HCT116 (cell line): ENCODE results near the gene NUB1.

Source experiments
- EZH2 ChIP-seq: fragments of 200-600 bp; sonication (generic); IDR thresholded peaks from 2 replicates; pipeline ENCODE4 v1.6.1; 2017; ENCODE audit warnings: antibody characterized with exemption, mixed run types
- EZH2phosphoT487 ChIP-seq: fragments of 200-600 bp; IDR thresholded peaks from 2 replicates; pipeline ENCODE4 v1.6.1; 2018; ENCODE audit warnings: antibody characterized with exemption, borderline replicate concordance
- POLR2A ChIP-seq: IDR thresholded peaks from 2 replicates; pipeline ENCODE4 v1.7.0; 2011; ENCODE audit warnings: borderline replicate concordance; ENCODE audit not compliant: insufficient read depth, insufficient read length; ENCODE audit errors: extremely low read depth
- RAD21 ChIP-seq: IDR thresholded peaks from 2 replicates; pipeline ENCODE4 v1.6.1; 2012; ENCODE audit warnings: low read depth, mild to moderate bottlenecking

DNA sequence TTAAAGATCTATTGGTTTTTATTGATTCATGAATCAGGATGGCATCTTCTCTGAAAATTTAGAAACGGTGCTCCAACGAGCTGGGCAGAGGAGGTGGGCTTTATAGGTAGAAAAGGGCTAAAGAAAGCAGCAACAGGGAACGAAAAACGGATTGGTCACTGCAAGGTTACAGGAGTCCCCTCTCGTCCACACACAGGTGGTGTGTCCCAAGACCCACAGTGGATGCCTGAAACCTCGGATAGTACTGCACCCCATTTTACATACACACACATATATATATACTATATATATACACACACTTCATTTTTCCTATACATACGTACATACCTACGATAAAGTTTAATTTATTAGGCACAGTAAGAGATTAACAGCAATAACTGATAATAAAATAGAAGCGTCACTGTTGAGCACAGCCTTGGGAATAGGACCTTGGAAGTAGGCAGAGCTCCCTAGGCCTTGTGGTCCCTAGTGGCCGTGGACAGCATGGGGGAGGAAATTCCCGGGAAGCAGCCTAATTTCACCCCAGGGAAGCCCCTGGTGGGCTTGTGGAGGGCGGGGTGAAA is 737 bp upstream of the NUB1 start:
- TF ChIP-seq RAD21 (no peak), EZH2 (no peak), EZH2phosphoT487 (no peak), POLR2A (no peak)
